ENCODE data around the gene RTN4R.
"Not testable (repeated sequence)": the region's sequence is repeated elsewhere in the genome, so short reads cannot be mapped to it uniquely, and the experiment has no call there.

The RTN4R gene

GRCh38 chr22:20270190-20271113, 2.3 kb upstream of the RTN4R start:
- peak; percentile 13 for DNase-seq

GRCh38 chr22:20269673-20270072, 1.6 kb upstream of the RTN4R start:
- not testable (repeated sequence) for DNase-seq

- DNase-seq: not testable (repeated sequence)
Observed at GRCh38 chr22:20269201-20269600, 1.1 kb upstream of the RTN4R start.

GRCh38 chr22:20267441-20268278, 458 bp downstream of the RTN4R start:
- no peak for DNase-seq

GRCh38 chr22:20266667-20267440, 1.3 kb downstream of the RTN4R start:
- DNase-seq: not testable (repeated sequence)

GRCh38 chr22:20265772-20266666, 2.1 kb downstream of the RTN4R start:
- not testable (repeated sequence) for DNase-seq

- DNase-seq: no peak
Observed at GRCh38 chr22:20264614-20265452, 3.3 kb downstream of the RTN4R start.

- not testable (repeated sequence) for DNase-seq
Observed at GRCh38 chr22:20263404-20264281, 4.5 kb downstream of the RTN4R start.

GRCh38 chr22:20262582-20263147, 5.5 kb downstream of the RTN4R start:
- no peak for DNase-seq

- no peak for DNase-seq
Observed at GRCh38 chr22:20261848-20262581, 6.1 kb downstream of the RTN4R start.

- no peak for DNase-seq
Observed at GRCh38 chr22:20260071-20260765, 7.9 kb downstream of the RTN4R start.

GRCh38 chr22:20259327-20259688, 8.8 kb downstream of the RTN4R start:
- no peak for DNase-seq

GRCh38 chr22:20258584-20259326, 9.4 kb downstream of the RTN4R start:
- no peak for DNase-seq

- no peak for DNase-seq
Observed at GRCh38 chr22:20258021-20258299, 10.2 kb downstream of the RTN4R start.

- DNase-seq: no peak
Observed at GRCh38 chr22:20257212-20258020, 10.7 kb downstream of the RTN4R start.

- no peak for DNase-seq
Observed at GRCh38 chr22:20256551-20257211, 11.4 kb downstream of the RTN4R start.

All from EL (cell line).